ENCODE measurements around the gene FANCE. TPM values are rescaled to one million over a fixed set of nuclear protein-coding genes. Genes with fewer than 3 reads are reported as not detected.

The FANCE gene
- polyA plus RNA-seq, 2 of the 4 experiments (the other 2 are of a cell fraction): 3.1 to 3.5 TPM

DNA sequence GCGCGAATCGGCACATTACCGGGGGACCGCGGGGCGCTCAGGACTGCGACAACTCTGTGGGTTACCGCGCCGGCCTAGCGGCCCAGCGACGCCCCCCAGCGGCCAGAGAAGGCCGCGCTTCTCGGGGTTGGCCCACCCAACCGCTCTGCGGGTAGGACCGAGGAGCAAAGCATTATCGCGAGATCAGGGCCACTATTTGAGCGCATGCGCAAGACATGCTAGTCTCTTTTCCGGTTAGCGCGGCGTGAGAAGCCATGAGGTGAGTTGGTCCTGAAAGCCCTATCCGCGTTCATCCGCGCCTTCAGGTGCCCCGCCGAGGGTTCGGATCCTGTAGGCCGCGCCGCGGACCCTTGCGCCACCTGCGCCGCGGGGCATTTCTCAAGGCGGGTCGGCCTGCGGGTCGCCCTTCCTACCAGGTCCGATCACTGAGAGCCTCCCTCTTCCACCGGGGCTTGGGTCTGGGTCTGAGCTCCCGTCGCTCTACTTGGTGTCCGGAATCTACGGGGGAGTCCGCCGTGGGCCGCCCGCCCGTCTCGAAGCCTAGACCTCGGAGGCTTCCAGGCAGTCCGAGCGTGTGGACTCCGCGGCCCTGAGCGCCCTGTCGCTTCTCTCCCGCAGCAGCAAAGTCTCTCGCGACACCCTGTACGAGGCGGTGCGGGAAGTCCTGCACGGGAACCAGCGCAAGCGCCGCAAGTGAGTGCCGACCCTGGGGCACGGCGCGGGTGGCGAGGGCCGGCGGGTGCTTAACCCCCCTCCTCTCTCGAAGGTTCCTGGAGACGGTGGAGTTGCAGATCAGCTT is 16.2 kb downstream of the FANCE start, which contains the start of gene RPL10A:
Gene RPL10A, plus strand, starts transcription at position 221 of the 799 bp plus-strand sequence. Its CDS starts 34 bp downstream, at position 255.
- 2% methylated on average over 12 of the region's 86 CpGs for WGBS (ENCODE audit: missing lambda C conversion rate)
- POLR2A ChIA-PET: interaction anchor here (0.8 to 1.0 kb wide), 2 partner anchors 108 to 126 kb away, joined by 3 to 4 read pairs; no protein-coding TSS in a partner anchor

More for the DNA sequence above, 16.2 kb downstream of the FANCE start, which contains the start of gene RPL10A:
- TF ChIP-seq CHD2 (IDR thresholded peaks at IDR 0.05; ENCODE audit: low read length, partially characterized antibody) (peak; percentile 99), FOXS1 (CRISPR knock-in tag; IDR thresholded peaks at IDR 0.05) (0 out of 2 replicates have a peak, but pooled peaks have one; percentile 18), RARB (CRISPR knock-in tag; IDR thresholded peaks at IDR 0.05) (no peak), CEBPB (IDR thresholded peaks at IDR 0.05) (peak in 1 of 2 experiments; percentile 43; a peak in 1 of 4 replicates), RAD21 (conservative IDR thresholded peaks at IDR 0.05 in 1 of 2, IDR thresholded peaks at IDR 0.05 in 1 of 2) (peak; percentile 56 to 72), PHF8 (IDR thresholded peaks at IDR 0.05; ENCODE audit: borderline replicate concordance, low read depth) (peak; percentile 78), MYC (IDR thresholded peaks at IDR 0.05; ENCODE audit: borderline replicate concordance, low read length) (peak; percentile 94), POLR2A (IDR thresholded peaks at IDR 0.05; ENCODE audit: low read length) (peak; percentile 99), RCOR1 (IDR thresholded peaks at IDR 0.05; ENCODE audit: low read depth, low read length) (no peak), HOXB5 (CRISPR knock-in tag; IDR thresholded peaks at IDR 0.05) (0 out of 2 replicates have a peak, but pooled peaks have one; percentile 30), GATA3 (IDR thresholded peaks at IDR 0.05; ENCODE audit: borderline replicate concordance) (peak; percentile 63), JUNB (IDR thresholded peaks at IDR 0.05) (no peak), NFE2L2 (conservative IDR thresholded peaks at IDR 0.05; ENCODE audit: low read length) (no peak), SMC3 (IDR thresholded peaks at IDR 0.05) (peak; percentile 64), JUN (IDR thresholded peaks at IDR 0.05) (peak; percentile 90 to 99)
- TF ChIP-seq, protein P1, sequence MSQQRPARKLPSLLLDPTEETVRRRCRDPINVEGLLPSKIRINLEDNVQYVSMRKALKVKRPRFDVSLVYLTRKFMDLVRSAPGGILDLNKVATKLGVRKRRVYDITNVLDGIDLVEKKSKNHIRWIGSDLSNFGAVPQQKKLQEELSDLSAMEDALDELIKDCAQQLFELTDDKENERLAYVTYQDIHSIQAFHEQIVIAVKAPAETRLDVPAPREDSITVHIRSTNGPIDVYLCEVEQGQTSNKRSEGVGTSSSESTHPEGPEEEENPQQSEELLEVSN (IDR thresholded peaks at IDR 0.05; ENCODE audit: borderline replicate concordance, low read depth): peak; percentile 40
- TF ChIP-seq, protein P2, sequence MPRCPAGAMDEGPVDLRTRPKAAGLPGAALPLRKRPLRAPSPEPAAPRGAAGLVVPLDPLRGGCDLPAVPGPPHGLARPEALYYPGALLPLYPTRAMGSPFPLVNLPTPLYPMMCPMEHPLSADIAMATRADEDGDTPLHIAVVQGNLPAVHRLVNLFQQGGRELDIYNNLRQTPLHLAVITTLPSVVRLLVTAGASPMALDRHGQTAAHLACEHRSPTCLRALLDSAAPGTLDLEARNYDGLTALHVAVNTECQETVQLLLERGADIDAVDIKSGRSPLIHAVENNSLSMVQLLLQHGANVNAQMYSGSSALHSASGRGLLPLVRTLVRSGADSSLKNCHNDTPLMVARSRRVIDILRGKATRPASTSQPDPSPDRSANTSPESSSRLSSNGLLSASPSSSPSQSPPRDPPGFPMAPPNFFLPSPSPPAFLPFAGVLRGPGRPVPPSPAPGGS (IDR thresholded peaks at IDR 0.05): peak; percentile 99
- TF ChIP-seq, protein P3, sequence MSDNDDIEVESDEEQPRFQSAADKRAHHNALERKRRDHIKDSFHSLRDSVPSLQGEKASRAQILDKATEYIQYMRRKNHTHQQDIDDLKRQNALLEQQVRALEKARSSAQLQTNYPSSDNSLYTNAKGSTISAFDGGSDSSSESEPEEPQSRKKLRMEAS (IDR thresholded peaks at IDR 0.05): peak; percentile 98
- TF ChIP-seq, protein P4, sequence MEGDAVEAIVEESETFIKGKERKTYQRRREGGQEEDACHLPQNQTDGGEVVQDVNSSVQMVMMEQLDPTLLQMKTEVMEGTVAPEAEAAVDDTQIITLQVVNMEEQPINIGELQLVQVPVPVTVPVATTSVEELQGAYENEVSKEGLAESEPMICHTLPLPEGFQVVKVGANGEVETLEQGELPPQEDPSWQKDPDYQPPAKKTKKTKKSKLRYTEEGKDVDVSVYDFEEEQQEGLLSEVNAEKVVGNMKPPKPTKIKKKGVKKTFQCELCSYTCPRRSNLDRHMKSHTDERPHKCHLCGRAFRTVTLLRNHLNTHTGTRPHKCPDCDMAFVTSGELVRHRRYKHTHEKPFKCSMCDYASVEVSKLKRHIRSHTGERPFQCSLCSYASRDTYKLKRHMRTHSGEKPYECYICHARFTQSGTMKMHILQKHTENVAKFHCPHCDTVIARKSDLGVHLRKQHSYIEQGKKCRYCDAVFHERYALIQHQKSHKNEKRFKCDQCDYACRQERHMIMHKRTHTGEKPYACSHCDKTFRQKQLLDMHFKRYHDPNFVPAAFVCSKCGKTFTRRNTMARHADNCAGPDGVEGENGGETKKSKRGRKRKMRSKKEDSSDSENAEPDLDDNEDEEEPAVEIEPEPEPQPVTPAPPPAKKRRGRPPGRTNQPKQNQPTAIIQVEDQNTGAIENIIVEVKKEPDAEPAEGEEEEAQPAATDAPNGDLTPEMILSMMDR (IDR thresholded peaks at IDR 0.05): peak; percentile 81
- TF ChIP-seq, protein P5, sequence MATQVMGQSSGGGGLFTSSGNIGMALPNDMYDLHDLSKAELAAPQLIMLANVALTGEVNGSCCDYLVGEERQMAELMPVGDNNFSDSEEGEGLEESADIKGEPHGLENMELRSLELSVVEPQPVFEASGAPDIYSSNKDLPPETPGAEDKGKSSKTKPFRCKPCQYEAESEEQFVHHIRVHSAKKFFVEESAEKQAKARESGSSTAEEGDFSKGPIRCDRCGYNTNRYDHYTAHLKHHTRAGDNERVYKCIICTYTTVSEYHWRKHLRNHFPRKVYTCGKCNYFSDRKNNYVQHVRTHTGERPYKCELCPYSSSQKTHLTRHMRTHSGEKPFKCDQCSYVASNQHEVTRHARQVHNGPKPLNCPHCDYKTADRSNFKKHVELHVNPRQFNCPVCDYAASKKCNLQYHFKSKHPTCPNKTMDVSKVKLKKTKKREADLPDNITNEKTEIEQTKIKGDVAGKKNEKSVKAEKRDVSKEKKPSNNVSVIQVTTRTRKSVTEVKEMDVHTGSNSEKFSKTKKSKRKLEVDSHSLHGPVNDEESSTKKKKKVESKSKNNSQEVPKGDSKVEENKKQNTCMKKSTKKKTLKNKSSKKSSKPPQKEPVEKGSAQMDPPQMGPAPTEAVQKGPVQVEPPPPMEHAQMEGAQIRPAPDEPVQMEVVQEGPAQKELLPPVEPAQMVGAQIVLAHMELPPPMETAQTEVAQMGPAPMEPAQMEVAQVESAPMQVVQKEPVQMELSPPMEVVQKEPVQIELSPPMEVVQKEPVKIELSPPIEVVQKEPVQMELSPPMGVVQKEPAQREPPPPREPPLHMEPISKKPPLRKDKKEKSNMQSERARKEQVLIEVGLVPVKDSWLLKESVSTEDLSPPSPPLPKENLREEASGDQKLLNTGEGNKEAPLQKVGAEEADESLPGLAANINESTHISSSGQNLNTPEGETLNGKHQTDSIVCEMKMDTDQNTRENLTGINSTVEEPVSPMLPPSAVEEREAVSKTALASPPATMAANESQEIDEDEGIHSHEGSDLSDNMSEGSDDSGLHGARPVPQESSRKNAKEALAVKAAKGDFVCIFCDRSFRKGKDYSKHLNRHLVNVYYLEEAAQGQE (IDR thresholded peaks at IDR 0.05): peak; percentile 99
- ATAC-seq: peak; percentile 86 to 90
- peak within 1 kb of the TSS; percentile 97 to 98 for H3K27ac ChIP-seq
- FAIRE-seq: no peak
- peak; percentile 73 to 95 for DNase-seq (ENCODE audit: low read depth in 1 of 2, low spot score in 1 of 2)
- H3K4me1 ChIP-seq: peaks cover 33% of the 10 kb centered on the region
- CTCF ChIA-PET: interaction anchor here (0.6 to 5.3 kb wide), 12 partner anchors 13 to 258 kb away, joined by 3 to 48 read pairs (median 3); partner anchors contain the start of genes FANCE and PPARD
- peak within 1 kb of the TSS; percentile 98 for H3K4me2 ChIP-seq
- no peaks in the 10 kb centered on the region for H3K9me3 ChIP-seq
- peak within 1 kb of the TSS; percentile 99 for H3K4me3 ChIP-seq

All from A549 (cell line).